SK-N-MC (cell line): ENCODE data around the gene ELOVL6.

Experiments
- DNase-seq: peaks from one replicate; pipeline ENCODE4 v3.0.0-alpha.2; 2011; ENCODE audit warnings: low read depth, low spot score
- H3K27ac ChIP-seq: fragments of 200-600 bp; sonication (generic); 2 replicates; pipeline ENCODE4 v1.5.1; 2016; ENCODE audit warnings: mixed run types
- H3K36me3 ChIP-seq: fragments of 200-600 bp; sonication (generic); 2 replicates; pipeline ENCODE4 v1.6.1; 2017; ENCODE audit warnings: antibody characterized with exemption, low read length, mixed read lengths; ENCODE audit not compliant: insufficient read depth
- H3K4me3 ChIP-seq: fragments of 200-600 bp; sonication (generic); 2 replicates; pipeline ENCODE4 v1.5.1; 2016
- H3K9ac ChIP-seq: fragments of 200-600 bp; sonication (generic); 2 replicates; pipeline ENCODE4 v1.8.0; 2017; ENCODE audit warnings: mixed run types, mixed read lengths; ENCODE audit not compliant: insufficient read length
- H3K9me3 ChIP-seq: fragments of 200-600 bp; sonication (generic); 2 replicates; pipeline ENCODE4 v1.6.1; 2017; ENCODE audit warnings: low read depth, mild to moderate bottlenecking, antibody characterized with exemption, low read length, moderate library complexity, mixed read lengths
- EZH2 ChIP-seq: fragments of 200-600 bp; sonication (generic); IDR thresholded peaks from one replicate; pipeline ENCODE4 v1.6.1; 2017; ENCODE audit warnings: antibody characterized with exemption
- FOXP2 ChIP-seq: optimal IDR thresholded peaks from 2 replicates; pipeline ENCODE3; 2011; ENCODE audit warnings: mild to moderate bottlenecking, moderate library complexity; ENCODE audit not compliant: insufficient read depth; ENCODE audit errors: extremely low read length, control extremely low read depth
- POLR2AphosphoS5 ChIP-seq: IDR thresholded peaks from 2 replicates; pipeline ENCODE4 v1.6.1; 2012; ENCODE audit warnings: mild to moderate bottlenecking, low read depth, low read length, borderline replicate concordance

The ELOVL6 gene

DNA sequence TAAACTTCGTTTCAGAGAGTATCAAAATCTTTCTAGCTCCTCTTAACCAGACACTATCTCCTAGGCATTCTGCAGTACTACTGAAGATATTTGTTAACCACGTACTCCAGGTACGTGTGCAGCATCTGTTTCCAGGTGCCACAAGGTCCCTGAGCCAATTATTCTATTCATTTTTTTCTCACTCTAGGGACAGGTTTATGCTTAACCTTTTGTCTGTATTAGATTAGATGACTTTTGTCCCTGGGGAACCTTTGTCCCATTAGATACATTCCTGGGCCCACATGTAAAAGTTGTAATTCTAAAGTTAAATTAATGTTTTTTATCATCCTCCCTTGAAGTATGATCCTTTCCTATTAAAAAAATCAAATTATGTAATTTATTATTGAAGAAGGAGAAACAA lies 16.5 kb downstream of the ELOVL6 start:
- no peak for TF ChIP-seq POLR2AphosphoS5
- TF ChIP-seq EZH2: no peak
- TF ChIP-seq FOXP2: no peak
- Histone ChIP-seq H3K9me3 (no peaks in the 10 kb centered on the region), H3K9ac (no peak overlapping the region), H3K36me3 (no peaks in the 10 kb centered on the region), H3K4me3 (no peak overlapping the region), H3K27ac (no peak overlapping the region)
- DNase-seq: no peak

DNA sequence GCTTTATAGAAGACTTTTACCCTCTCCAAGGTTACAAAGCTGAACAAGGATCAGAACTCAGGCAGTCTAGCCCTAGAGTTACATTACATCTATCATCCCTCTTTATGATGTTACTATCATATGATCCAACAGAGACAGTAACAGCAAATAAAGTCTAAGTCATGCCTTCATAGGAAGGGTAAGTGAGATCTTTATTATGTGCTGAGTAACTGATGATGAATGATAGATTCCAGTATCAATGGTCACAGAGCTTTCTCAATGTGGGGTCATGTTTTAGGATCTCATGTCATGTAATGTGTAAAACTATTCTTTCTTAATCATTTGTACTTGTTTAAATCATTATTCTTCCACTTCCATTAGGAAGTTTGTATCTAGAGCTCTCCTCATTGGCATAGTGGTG lies 22.8 kb downstream of the ELOVL6 start:
- Histone ChIP-seq H3K36me3 (no peaks in the 10 kb centered on the region), H3K9me3 (no peaks in the 10 kb centered on the region), H3K4me3 (no peak overlapping the region), H3K27ac (no peak overlapping the region), H3K9ac (no peak overlapping the region)
- TF ChIP-seq POLR2AphosphoS5 (no peak), FOXP2 (no peak), EZH2 (no peak)
- no peak for DNase-seq

DNA sequence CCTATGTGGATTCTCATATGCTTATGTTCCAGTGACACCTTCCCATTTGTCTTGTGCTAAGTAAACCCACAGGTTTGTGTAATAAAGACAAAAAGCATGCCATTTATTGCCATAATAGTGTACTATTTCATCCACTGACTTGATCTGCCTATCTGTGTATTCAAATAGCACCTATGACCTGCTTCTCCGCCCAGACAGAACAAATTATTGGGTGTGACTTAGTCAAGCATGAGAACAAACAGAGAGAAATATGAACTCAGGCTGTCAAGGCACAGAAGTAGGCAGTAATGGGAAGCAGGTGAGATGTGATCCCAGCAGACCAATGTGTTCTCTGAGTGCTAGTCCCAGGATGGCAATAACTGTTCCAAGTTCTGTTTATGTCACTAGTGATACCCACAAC lies 25.4 kb downstream of the ELOVL6 start:
- no peak overlapping the region for H3K4me3 ChIP-seq
- TF ChIP-seq EZH2 (no peak), FOXP2 (no peak), POLR2AphosphoS5 (no peak)
- no peaks in the 10 kb centered on the region for H3K9me3 ChIP-seq
- H3K36me3 ChIP-seq: no peaks in the 10 kb centered on the region
- no peak overlapping the region for H3K9ac ChIP-seq
- H3K27ac ChIP-seq: no peak overlapping the region
- DNase-seq: no peak

DNA sequence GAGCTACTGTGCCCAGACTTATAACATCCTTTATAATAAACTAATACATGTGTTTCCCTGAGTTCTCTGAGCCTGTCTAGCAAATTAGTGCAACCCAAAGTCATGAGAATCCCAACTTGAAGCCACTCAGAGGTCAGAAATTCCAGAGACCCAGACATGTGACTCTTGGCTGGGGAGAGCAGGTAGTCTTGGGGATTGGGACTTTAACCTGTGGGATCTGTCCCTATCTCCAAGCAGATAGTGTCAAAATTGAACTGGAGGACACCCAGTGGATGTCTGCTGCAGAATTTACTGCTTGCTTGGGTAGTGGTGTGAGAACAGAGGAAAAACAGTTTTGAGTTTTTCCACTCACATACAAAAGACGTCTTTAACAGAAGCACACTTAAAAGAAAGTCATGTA lies 26.4 kb downstream of the ELOVL6 start:
- no peak for TF ChIP-seq EZH2
- no peak for TF ChIP-seq FOXP2
- no peak overlapping the region for H3K27ac ChIP-seq
- H3K4me3 ChIP-seq: no peak overlapping the region

DNA sequence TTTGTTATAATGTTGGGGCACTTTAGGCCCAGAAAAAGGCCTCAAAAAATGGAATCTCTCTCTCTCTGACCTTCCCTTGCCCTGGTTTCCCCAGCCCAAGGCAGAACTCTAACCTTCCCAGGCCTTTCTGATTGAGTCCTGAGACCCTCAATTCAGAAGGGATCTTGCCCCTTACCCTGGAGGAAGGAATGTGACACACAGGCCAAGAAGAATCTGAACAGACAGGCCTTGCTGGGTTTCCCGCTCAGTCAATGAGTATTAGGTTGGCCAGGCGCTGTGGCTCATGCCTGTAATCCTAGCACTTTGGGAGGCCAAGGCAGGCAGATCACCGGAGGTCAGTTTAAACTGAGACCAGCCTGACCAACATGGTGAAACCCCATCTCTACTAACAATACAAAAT lies 27.6 kb downstream of the ELOVL6 start:
- no peak for DNase-seq
- TF ChIP-seq POLR2AphosphoS5 (no peak), EZH2 (no peak), FOXP2 (no peak)
- Histone ChIP-seq H3K36me3 (no peaks in the 10 kb centered on the region), H3K27ac (no peak overlapping the region), H3K9ac (no peak overlapping the region), H3K4me3 (no peak overlapping the region), H3K9me3 (no peaks in the 10 kb centered on the region)

More for the DNA sequence above, 26.4 kb downstream of the ELOVL6 start:
- H3K36me3 ChIP-seq: no peaks in the 10 kb centered on the region
- no peak overlapping the region for H3K9ac ChIP-seq
- H3K9me3 ChIP-seq: no peaks in the 10 kb centered on the region
- DNase-seq: no peak

DNA sequence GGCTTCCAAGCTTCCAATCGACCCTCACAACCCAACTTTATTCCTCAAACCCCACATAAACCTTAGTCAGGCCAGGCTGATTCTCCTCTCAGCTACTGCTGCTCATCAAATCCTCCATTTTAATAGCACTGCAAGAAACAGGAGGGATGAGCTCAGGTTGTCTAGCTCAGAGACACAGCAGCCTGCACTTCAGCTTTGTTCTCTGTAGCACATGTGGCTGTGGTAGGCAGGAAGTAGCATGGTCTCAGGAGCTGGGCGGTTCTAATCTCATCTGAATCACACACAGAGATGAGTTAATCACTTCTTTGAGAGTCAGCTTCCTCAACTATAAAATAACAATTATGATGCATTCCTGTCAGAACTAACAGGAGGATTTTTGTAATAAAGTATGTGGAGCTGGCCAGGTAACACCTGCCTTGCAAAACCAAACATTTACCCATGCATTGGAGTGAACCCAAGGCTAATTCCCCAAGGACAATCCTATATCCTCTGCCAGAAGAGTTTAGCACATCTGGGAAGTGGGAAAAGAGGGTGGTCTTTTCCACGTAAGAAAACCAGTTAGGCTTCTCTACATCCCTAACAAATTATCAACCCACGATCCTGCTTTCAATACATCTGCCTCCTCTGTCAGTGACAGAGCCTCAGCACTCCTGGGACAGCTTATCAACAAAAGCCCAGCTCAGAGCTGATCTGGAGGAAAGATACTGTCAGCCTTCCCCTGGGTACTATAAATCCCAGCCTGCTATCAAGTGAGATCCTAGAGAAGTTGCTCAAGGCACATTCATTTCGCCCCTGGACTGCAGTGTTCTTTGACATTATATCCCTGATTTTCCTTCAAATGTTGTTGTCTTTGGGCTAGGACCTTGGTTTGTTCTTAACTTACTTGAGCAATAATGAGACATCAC lies 32.8 kb downstream of the ELOVL6 start:
- Histone ChIP-seq H3K36me3 (no peaks in the 10 kb centered on the region), H3K27ac (no peak overlapping the region), H3K9me3 (no peaks in the 10 kb centered on the region), H3K4me3 (no peak overlapping the region), H3K9ac (no peak overlapping the region)
- DNase-seq: no peak
- TF ChIP-seq POLR2AphosphoS5 (no peak), FOXP2 (no peak), EZH2 (no peak)

DNA sequence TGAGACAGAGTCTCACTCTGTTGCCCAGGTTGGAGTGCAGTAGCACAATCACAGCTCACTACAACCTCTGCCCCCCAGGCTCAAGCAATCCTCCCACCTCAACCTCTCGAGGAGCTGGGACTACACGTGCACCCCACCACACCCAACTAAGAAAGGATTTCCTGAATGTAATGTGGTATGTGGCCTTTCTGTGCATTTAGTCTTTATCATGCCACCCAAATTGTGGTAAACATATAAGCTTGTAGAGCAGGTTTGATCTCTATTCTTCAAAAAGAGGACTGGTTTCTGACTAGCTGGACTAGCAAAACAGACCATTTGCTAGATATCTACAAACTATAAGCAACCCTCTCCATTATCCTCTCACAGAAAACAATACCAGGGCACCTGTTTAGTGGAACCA lies 33.6 kb downstream of the ELOVL6 start:
- Histone ChIP-seq H3K4me3 (no peak overlapping the region), H3K9ac (no peak overlapping the region), H3K36me3 (no peaks in the 10 kb centered on the region), H3K9me3 (no peaks in the 10 kb centered on the region), H3K27ac (no peak overlapping the region)
- TF ChIP-seq EZH2 (no peak), FOXP2 (no peak), POLR2AphosphoS5 (no peak)
- DNase-seq: no peak

DNA sequence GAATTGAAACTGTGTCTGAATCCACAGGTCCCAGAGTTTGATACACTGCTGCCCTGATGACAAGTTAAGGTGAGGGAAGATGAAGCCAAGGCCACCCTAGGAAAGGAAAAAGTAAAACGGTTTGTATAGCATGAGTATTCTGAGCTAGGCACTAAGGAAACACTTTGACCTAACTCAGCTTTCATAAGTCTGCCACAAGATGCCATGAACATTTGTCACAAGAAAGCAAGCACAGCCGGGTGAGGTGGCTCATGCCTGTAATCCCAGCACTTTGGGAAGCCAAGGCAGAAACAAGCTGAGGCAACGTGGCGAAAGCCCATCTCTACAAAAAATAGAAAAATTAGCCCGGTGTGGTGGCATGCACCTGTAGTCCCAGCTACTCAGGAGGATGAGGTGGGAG lies 34.2 kb downstream of the ELOVL6 start:
- H3K27ac ChIP-seq: no peak overlapping the region
- H3K9ac ChIP-seq: no peak overlapping the region
- H3K36me3 ChIP-seq: no peaks in the 10 kb centered on the region
- no peak for DNase-seq
- H3K9me3 ChIP-seq: no peaks in the 10 kb centered on the region
- no peak overlapping the region for H3K4me3 ChIP-seq
- TF ChIP-seq EZH2 (no peak), POLR2AphosphoS5 (no peak), FOXP2 (no peak)
